Inferior parietal cortex (tissue), 1 donor: ENCODE data around the gene NUP93.

Experiments
- DNase-seq: peaks from one replicate; pipeline ENCODE4 v3.0.0-alpha.2; 2016; ENCODE audit errors: extremely low spot score

The NUP93 gene

GRCh38 chr16:56892705-56893104 lies 162.8 kb downstream of the NUP93 start:
- no peak for DNase-seq

- no peak for DNase-seq
Observed at GRCh38 chr16:56894331-56894917, 164.5 kb downstream of the NUP93 start.

GRCh38 chr16:56895813-56896212 lies 165.9 kb downstream of the NUP93 start:
- no peak for DNase-seq

GRCh38 chr16:56896244-56896643 lies 166.3 kb downstream of the NUP93 start:
- no peak for DNase-seq

GRCh38 chr16:56897026-56897799 lies 167.3 kb downstream of the NUP93 start:
- DNase-seq = no peak

GRCh38 chr16:56898847-56899246 lies 168.9 kb downstream of the NUP93 start:
- no peak for DNase-seq
